GM19467 (cell line): ENCODE measurements around the gene SRC.

ENCODE experiments used
- ATAC-seq: cut with Tn5 transposase; IDR thresholded peaks from one replicate; pipeline ENCODE4 v1.9.1; 2021; ENCODE audit warnings: mild to moderate bottlenecking, moderate library complexity; ENCODE audit not compliant: unreplicated experiment

SRC gene

GRCh38 chr20:37442547-37442946, 96.6 kb downstream of the SRC start:
- ATAC-seq = no peak

- no peak for ATAC-seq
Measured at GRCh38 chr20:37442986-37443385, 97.0 kb downstream of the SRC start.

- no peak for ATAC-seq
Measured at GRCh38 chr20:37443596-37443995, 97.7 kb downstream of the SRC start.

- ATAC-seq = no peak
Measured at GRCh38 chr20:37445041-37445440, 99.1 kb downstream of the SRC start.

- no peak for ATAC-seq
Measured at GRCh38 chr20:37446286-37447032, 100.5 kb downstream of the SRC start.

GRCh38 chr20:37447688-37448087, 101.7 kb downstream of the SRC start:
- no peak for ATAC-seq

- ATAC-seq = no peak
Measured at GRCh38 chr20:37449276-37449675, 103.3 kb downstream of the SRC start.

GRCh38 chr20:37450344-37450743, 104.4 kb downstream of the SRC start:
- ATAC-seq = no peak

GRCh38 chr20:37451616-37452015, 105.7 kb downstream of the SRC start:
- no peak for ATAC-seq

GRCh38 chr20:37452236-37452635, 106.3 kb downstream of the SRC start:
- no peak for ATAC-seq

GRCh38 chr20:37453288-37453687, 107.3 kb downstream of the SRC start:
- no peak for ATAC-seq

- no peak for ATAC-seq
Measured at GRCh38 chr20:37453836-37454235, 107.9 kb downstream of the SRC start.

GRCh38 chr20:37454636-37455385, 108.9 kb downstream of the SRC start:
- ATAC-seq = no peak
